D721Med (cell line): ENCODE measurements around the gene CMBL.

ENCODE experiments used
- DNase-seq: peaks from one replicate; pipeline ENCODE4 v3.0.0; 2011; ENCODE audit warnings: low spot score; ENCODE audit not compliant: insufficient read length
- FAIRE-seq: peaks from 2 replicates; lab custom pipeline; 2011; peaks lifted over from hg19 to GRCh38; lab: Jason Lieb, UNC
- TF ChIP-seq, protein P1 (sequence below): IDR thresholded peaks from 2 replicates; pipeline ENCODE4 v1.5.1; 2012; ENCODE audit warnings: mild to moderate bottlenecking, control low read depth; ENCODE audit not compliant: insufficient read depth; ENCODE audit errors: missing control alignments

CMBL gene

DNA sequence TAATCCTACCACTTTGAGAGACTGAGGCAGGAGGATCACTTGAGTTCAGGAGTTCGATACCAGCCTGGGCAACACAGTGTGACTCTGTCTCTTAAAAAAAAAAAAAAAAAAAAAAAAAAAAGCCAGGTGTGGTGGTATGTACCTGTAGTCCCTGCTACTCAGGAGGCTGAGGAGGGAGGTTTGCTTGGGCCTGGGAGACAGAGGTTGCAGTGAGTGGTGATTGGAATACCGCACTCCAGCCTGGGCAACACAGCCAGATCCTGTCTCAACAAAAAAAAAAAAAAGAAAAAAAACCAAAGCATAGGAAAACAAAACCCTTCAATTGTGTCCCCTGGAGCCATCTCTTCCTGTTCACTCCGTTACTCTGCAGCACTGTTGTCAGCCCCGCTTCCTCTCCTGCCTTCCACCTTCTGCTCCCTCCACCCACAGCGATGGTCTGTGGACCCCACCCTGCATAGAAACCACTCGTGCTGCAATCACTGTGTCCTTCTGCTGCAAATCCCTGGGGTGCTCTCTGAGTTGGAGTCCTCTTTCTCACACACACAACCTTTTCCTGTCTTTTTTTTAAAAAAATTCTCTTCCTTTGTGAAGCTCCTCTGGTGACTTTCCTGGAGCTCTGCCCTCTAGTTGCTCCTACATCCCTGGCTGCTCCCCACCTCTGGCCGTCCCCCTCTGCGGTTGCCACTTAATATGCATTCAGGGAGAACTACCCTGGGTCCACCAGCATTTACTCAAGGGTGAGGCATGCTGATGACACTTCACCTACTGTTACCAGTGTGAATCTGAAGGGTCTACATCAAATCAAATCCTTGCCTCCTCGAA is 35.4 kb downstream of the CMBL start:
- no peak for FAIRE-seq
- TF ChIP-seq, protein P1, sequence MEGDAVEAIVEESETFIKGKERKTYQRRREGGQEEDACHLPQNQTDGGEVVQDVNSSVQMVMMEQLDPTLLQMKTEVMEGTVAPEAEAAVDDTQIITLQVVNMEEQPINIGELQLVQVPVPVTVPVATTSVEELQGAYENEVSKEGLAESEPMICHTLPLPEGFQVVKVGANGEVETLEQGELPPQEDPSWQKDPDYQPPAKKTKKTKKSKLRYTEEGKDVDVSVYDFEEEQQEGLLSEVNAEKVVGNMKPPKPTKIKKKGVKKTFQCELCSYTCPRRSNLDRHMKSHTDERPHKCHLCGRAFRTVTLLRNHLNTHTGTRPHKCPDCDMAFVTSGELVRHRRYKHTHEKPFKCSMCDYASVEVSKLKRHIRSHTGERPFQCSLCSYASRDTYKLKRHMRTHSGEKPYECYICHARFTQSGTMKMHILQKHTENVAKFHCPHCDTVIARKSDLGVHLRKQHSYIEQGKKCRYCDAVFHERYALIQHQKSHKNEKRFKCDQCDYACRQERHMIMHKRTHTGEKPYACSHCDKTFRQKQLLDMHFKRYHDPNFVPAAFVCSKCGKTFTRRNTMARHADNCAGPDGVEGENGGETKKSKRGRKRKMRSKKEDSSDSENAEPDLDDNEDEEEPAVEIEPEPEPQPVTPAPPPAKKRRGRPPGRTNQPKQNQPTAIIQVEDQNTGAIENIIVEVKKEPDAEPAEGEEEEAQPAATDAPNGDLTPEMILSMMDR: no peak
- DNase-seq: no peak

DNA sequence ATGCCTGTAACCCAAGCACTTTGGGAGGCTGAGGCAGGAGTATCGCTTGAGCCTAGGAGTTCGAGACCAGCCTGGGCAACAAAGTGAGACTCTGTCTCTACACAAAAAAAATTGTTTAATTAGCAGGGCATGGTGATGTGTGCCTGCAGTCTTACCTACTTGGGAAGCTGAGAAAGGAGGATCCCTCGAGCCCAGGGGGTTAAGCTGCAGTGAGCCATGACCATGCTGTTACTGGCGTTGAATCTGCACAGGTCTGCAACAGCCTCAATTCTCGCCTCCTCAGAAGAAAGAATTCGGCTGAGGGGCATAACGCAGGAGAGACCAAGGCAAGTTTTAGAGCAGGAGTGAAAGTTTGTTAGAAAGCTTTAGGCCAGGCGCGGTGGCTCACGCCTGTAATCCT is 39.6 kb downstream of the CMBL start:
- DNase-seq (no peak), FAIRE-seq (no peak)
- TF ChIP-seq, protein P1: no peak

DNA sequence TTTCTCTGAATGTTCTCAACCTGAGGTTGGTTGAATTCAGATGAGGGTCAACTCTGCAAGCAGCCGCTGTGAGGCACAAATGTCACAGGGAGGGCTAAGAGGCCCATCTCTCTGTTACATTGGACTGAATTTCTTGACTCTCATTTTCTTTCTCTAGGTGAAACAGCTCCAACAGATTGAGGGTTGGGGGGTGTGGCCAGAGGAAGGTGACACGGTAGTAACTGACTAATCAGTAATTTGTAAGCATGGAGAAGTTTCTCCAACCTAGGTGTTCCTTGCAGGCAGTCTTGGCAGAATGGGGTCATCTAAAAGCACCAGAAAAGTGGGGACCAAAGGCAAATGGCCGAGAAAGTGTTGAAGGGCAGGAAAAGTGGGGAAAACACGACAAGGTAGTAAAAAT is 40.9 kb downstream of the CMBL start:
- no peak for FAIRE-seq
- DNase-seq: no peak
- TF ChIP-seq, protein P1: no peak

DNA sequence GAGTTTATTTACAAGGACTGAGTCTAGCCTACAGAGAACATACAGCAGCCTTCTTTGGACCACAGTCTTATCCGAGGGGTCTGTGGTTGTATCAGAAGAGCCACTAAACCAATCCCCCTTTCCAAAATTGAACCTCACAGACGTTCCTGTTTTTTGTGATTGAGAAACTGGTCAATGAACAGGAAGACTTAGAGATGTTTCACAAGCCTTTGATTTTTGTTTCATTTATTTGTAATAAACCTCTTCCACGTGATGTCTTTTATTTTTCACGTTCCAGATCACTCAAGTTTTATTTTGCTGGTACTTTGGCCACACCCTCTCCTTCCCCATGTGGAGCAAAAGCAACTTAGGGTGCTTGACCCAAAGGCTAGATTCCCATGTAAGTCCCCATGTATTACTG is 41.6 kb downstream of the CMBL start:
- TF ChIP-seq, protein P1: no peak
- FAIRE-seq (no peak), DNase-seq (no peak)

DNA sequence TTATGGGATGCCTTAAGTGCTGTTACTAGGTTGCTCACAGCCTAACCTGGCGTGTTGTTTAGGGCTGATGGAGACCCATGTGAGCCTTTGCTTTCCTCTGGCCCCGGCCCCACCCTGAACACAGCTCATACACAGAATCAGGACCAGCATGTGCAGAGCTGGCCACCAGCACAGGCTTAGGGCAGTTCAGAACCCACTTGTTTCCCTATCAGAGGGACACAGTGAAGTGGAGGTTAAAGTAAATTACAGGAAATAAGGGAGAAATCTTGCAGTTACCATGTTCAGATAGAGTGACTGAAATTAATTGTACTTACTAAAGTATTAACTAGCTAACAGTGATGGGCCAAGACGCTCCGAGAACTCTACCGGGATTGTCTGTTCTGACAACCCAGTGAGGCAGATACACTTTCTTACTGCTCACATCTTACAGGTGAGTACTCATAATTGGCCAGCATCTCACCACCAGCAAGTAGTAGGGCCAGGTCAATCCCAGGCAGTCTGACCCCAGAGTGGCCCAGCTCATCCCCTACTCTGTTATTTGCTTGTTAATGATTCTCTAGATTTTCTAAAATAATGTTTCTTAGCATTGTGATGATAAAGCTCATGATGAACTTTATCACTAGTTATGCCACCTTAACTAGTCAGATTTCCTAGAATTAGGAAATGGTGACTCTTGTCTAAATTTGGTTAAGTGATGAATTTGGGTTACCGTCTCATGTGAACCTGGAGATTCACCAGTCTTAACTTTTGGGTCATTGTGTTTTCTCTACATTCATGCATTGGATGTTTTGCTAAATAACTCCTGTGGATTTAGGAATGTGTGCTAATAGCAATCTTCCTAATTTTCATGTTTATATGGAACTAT is 42.2 kb downstream of the CMBL start:
- DNase-seq (no peak), FAIRE-seq (no peak)
- TF ChIP-seq, protein P1: no peak

DNA sequence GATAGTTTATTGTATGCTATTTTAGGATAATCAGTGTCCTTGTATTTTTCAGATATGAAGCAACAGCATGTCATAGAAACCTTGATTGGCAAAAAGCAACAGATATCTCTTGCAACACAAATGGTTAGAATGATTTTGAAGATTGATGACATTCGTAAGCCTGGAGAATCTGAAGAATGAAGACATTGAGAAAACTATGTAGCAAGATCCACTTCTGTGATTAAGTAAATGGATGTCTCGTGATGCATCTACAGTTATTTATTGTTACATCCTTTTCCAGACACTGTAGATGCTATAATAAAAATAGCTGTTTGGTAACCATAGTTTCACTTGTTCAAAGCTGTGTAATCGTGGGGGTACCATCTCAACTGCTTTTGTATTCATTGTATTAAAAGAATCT is 43.1 kb downstream of the CMBL start:
- FAIRE-seq (no peak), DNase-seq (no peak)
- TF ChIP-seq, protein P1: no peak

DNA sequence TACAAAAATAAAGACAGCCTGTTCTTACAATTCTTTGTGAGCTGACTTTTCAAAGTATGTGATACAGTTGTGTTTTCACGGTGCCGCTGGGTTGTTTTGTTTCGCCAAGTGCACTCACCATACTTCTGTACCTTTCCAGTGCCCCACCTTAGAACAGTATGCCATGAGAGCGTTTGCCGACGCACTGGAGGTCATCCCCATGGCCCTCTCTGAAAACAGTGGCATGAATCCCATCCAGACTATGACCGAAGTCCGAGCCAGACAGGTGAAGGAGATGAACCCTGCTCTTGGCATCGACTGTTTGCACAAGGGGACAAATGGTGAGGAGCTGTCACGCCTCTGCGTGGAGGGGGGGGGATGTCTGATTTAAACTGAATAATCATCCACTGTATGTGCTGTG is 44.7 kb downstream of the CMBL start:
- TF ChIP-seq, protein P1: no peak

More for the DNA sequence above, 44.7 kb downstream of the CMBL start:
- DNase-seq (no peak), FAIRE-seq (no peak)
